HG03558 (cell line): ENCODE results near the gene RNF224.

Source experiments
- ATAC-seq: cut with Tn5 transposase; IDR thresholded peaks from one replicate; pipeline ENCODE4 v1.9.1; 2021; ENCODE audit warnings: moderate number of reproducible peaks; ENCODE audit not compliant: unreplicated experiment; ENCODE audit errors: extremely low read depth

The RNF224 gene

GRCh38 chr9:137191691-137192447 lies 35.4 kb upstream of the RNF224 start:
- no peak for ATAC-seq

DNA sequence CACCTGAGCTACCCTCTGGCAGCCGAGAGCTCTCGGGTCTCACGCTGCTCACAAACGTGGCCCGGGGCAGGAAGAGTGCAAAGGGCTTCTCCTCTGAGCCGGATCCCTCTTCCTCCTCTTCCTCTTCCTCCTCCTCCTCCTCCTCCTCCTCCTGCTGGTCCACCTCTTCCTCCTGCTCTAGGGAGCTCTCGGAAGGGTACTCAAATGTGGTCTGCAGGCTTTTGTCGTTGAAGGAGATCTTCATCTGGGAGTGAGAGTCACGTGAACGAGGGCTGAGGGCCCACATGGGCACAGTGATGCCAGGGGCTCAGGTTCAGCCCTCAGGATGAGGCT lies 34.9 kb upstream of the RNF224 start:
- no peak for ATAC-seq

DNA sequence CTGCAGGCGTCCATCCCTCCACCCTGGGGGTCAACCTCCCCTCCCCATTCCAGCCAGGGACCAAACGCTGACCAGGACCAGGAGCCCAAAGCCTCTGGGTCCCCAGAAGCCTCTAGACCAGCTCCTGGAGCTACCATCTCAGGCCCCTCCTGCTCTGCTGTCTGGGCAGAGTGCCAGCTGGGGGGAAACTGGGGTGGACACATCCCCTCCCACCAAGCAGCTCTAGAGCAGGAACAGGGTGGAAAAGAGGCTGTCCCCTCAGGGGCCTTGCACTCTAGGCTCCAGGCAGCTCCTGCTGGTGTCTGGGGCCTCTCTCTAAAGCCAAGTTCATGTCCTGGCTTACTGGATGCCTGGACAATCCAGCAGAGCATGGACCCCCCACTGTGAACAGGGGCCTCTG lies 34.4 kb upstream of the RNF224 start:
- ATAC-seq: no peak

DNA sequence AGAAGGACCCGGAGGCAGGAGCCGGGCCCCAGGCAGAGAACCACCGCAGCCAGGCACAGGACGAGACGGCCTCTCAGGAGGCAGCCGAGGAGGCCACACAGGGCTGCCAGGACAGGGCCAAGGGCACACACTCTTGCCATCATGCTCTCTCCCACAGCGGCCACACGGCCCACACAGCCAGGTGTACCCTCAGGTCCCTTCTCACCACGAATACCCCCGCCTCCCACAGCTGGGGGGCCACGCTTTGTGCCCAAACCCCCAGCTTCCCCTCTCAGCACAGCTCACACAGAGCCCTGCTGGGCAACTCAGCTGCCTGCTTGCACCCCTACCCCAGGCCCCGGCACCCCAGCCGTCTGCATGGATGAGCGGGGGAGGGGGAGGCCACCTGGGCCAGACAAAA lies 33.5 kb upstream of the RNF224 start:
- no peak for ATAC-seq

DNA sequence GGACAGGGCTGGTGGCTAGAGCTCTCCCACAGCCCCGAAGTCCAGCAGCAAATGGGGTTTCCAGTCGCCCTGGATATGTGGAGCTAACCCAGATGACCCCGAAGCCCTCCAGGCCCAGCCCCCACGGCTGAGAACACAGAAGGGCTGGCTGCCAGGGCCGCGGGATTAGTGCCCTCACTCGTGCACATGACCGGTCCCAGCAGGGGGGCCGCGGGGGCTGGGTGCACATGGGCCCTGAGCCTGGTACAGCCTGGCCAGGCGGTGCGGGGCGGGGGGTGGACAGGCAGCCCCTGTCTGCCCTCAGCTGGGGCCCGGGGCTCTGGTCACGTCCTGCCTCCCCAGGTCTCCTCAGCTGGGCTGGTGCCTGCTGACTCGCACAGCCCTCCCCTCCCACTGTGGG lies 32.9 kb upstream of the RNF224 start:
- no peak for ATAC-seq

GRCh38 chr9:137194909-137195308 lies 32.4 kb upstream of the RNF224 start:
- ATAC-seq: no peak

GRCh38 chr9:137195525-137196220 lies 31.6 kb upstream of the RNF224 start:
- no peak for ATAC-seq

- ATAC-seq: no peak
Measured at GRCh38 chr9:137198051-137198901, 29.0 kb upstream of the RNF224 start.

- no peak for ATAC-seq
Measured at GRCh38 chr9:137198902-137199283, 28.4 kb upstream of the RNF224 start.

GRCh38 chr9:137199411-137200121 lies 27.7 kb upstream of the RNF224 start:
- ATAC-seq: no peak

GRCh38 chr9:137200311-137201204 lies 26.7 kb upstream of the RNF224 start, which contains the start of gene TPRN:
TSS of gene TPRN (minus strand) at chr9:137200741. CDS start at chr9:137200711, 30 bp downstream.
- peak; percentile 56 for ATAC-seq

DNA sequence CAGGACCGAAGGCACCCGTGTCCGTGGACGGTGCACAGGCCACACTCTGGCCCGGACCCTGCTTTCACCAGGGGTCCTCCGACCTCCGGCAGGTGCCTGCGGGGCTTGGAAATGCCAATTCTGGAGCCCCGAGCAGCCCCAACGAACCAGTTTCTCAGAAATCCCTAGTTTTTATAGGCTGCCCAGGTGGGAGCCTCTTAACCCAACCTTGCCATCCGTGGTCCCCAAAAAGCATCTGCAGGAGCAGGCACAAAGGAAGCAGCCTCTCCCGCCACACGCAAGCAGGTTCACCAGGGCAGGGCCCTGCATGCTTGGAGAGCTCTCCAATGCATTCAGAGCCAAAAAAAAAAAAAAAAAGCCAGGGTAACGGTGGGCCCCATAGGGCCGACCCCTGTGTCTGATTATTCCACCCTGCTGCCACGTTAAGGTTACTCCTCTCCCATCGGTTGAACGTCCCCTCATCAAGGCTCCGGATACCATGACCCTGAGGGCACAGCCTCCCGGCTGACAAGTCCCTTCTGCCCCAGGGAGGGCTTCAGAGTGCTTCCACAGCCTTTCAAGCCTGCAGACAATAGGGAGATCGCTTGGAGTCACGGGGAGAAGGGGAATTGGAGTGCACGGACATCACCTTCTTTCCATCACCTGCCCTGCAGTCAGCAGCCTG lies 26.0 kb upstream of the RNF224 start:
- ATAC-seq: no peak

DNA sequence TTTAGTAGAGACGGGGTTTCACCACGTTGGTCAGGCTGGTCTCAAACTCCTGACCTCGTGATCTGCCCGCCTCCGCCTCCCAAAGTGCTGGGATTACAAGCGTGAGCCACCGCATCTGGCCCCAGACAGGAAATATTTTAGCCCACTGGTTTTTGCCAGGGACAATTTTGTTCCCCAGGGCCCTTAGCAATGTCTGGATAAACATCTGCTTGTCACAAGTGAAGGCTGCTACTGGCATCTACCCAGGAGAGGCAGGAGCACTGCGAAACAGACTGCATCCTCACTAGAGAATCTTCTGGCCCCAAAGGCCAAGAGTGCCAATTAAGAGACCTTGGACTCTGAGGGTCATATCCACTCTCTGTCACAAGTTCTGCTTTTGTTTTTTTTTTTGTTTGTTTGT lies 24.3 kb upstream of the RNF224 start:
- no peak for ATAC-seq

DNA sequence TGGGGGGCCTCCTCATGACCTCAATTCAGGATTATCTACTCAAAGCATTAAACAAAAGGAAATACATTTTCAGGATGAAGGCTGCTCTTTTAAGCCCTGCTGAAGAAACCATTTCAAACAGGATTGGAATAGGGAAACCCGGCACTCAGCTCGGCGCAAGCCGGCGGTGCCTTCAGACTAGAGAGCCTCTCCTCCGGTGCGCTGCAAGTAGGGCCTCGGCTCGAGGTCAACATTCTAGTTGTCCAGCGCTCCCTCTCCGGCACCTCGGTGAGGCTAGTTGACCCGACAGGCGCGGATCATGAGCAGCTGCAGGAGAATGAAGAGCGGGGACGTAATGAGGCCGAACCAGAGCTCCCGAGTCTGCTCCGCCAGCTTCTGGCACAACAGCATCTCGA lies 22.6 kb upstream of the RNF224 start:
- ATAC-seq: no peak

DNA sequence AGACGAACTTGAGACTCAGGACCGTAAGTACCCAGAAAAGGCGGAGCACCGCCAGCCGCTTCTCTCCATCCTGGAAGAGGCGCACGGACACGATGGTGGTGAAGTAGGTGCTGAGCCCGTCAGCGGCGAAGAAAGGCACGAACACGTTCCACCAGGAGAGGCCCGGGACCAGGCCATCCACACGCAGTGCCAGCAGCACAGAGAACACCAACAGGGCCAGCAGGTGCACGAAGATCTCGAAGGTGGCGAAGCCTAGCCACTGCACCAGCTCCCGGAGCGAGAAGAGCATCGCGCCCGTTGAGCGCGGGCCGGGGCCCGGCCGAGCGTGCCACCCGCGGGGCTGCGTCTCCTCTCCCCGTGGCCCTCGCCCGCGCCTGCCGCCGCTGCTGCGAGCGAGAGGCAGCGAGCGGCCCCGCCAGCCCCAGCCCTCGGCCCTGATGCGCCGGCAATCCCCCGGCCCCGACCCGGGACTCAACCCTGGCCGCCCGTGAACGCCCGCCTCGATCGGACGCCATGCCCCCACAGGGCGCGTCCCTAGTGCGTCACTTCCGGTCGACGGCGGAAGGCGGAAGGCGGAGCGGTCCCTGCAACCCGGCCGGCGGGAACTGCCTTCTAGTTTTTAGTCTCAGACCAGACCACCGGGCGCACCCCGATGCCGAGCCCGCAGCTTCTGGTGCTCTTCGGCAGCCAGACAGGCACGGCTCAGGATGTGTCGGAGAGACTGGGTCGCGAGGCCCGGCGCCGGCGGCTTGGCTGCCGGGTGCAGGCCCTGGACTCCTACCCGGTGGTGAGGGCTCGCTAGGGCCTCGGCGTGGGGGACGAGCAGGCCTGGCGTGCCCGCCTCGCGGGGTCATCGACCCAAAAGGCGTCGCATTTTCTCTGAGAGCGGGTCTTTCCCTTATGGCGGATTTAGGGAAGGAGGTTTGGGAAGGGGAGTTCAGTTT lies 21.9 kb upstream of the RNF224 start, which contains the start of the genes NDOR1 and TMEM203:
TSS of gene NDOR1 (plus strand) at position 575 of the 944 bp plus-strand sequence. CDS start at position 653, 78 bp downstream.
TSS of gene TMEM203 (minus strand) at position 523 of the 944 bp plus-strand sequence. CDS start at position 289, 234 bp downstream.
- ATAC-seq: no peak

DNA sequence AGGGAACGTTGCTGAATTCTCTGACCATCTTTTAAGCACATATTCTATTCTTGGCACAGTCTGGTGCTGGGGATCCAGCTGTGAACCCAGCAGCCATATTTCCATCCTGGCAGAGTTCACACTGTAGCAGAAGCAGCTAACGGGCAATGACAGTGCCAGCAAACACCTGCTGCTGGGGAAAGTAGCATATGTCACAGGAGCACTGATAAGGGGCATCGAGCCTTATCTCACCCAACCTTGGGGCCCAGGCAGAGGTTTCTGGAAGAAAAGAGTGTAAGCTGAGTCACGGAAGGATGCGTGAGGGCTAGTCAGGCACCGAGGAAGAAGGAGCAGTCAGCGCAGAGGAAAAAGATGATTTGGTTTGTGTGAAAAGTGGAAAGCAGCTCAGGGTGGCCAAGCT lies 20.7 kb upstream of the RNF224 start:
- no peak for ATAC-seq

GRCh38 chr9:137211532-137211931 lies 15.8 kb upstream of the RNF224 start:
- ATAC-seq: no peak

DNA sequence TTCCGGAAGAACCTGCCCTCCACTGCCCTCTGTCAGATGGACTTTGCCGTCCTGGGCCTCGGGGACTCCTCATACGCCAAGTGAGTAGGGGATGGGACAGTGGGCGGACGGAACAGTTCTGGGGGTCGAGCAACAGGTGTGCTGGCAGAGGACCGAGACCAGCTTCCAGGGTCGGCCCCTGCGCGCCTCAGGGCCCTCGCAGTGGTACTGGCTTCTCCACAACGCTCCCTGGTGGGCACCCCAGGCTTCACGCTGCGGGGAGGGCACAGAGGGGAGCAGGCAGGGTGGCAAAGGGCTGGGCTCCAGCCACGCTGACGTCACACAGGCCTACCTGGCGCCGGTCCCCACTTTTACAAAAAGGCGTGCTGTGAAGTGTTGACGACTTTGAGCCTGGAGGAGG lies 14.8 kb upstream of the RNF224 start:
- no peak for ATAC-seq
